Measurements from ENCODE around the gene COG1. TPM values are rescaled to one million over a fixed set of nuclear protein-coding genes. Genes with fewer than 3 reads are reported as not detected.

The COG1 gene
- polyA plus RNA-seq, 1 of the 3 experiments (the other 2 are of a cell fraction) = 52.8 TPM

GRCh38 chr17:73187203-73187769 lies 5.6 kb upstream of the COG1 start:
- ChIA-PET CTCF (interaction anchor here (1.0 to 14.9 kb wide), 5 partner anchors 8 to 630 kb away, joined by 5 to 501 read pairs (median 43); no protein-coding TSS in a partner anchor), POLR2A (no interaction called here)
- no peaks in the 10 kb centered on the region for H3K9me3 ChIP-seq
- H3K36me3 ChIP-seq (replicated peaks in 1 of 2; ENCODE audit: control insufficient read depth in 1 of 2, insufficient read depth in 2 of 2, low read length in 1 of 2) = no peaks in the 10 kb centered on the region
- H3F3A ChIP-seq (replicated peaks; ENCODE audit: insufficient read depth) = peaks cover 7% of the 10 kb centered on the region
- no peak overlapping the region for H3K9ac ChIP-seq
- no peak overlapping the region for H3K27ac ChIP-seq (ENCODE audit: low read depth in 2 of 2, low read length in 1 of 2)
- WGBS (ENCODE audit: low lambda C conversion rate) = 80% methylated on average over 9 of the region's 9 CpGs
- H3K4me1 ChIP-seq (ENCODE audit: control insufficient read depth in 1 of 2, insufficient read depth in 2 of 2, low read depth in 1 of 2, low read length in 1 of 2) = peaks cover 3 to 10% of the 10 kb centered on the region in 2 experiments; a peak in 1 of 4 replicates
- H3K9me2 ChIP-seq = no peaks in the 10 kb centered on the region
- H2AFZ ChIP-seq (ENCODE audit: low read depth) = no peak overlapping the region
- H4K20me1 ChIP-seq (ENCODE audit: insufficient read depth) = no peaks in the 10 kb centered on the region
- TF ChIP-seq REST (IDR thresholded peaks at IDR 0.05; ENCODE audit: low read depth, low read length) = no peak
- no peak for TF ChIP-seq SIN3A (IDR thresholded peaks at IDR 0.05; ENCODE audit: borderline replicate concordance, low read depth, low read length)
- no peak for TF ChIP-seq MAX (IDR thresholded peaks at IDR 0.05; ENCODE audit: low read depth)
- TF ChIP-seq RXRA (IDR thresholded peaks at IDR 0.05; ENCODE audit: borderline replicate concordance, low read depth) = no peak
- TF ChIP-seq EZH2phosphoT487 (IDR thresholded peaks at IDR 0.05; ENCODE audit: borderline replicate concordance, low read depth) = no peak
- no peak for TF ChIP-seq USF2 (IDR thresholded peaks at IDR 0.05; ENCODE audit: borderline replicate concordance, low read depth, low read length)
- TF ChIP-seq YY1 (IDR thresholded peaks at IDR 0.05; ENCODE audit: low read depth) = no peak
- no peak for TF ChIP-seq TAF1 (IDR thresholded peaks at IDR 0.05; ENCODE audit: borderline replicate concordance, low read depth, low read length)
- TF ChIP-seq JUND (IDR thresholded peaks at IDR 0.05) = no peak
- no peak for TF ChIP-seq PBX3 (IDR thresholded peaks at IDR 0.05)
- TF ChIP-seq MEF2A (IDR thresholded peaks at IDR 0.05; ENCODE audit: borderline replicate concordance, low read depth) = no peak
- TF ChIP-seq FOSL2 (IDR thresholded peaks at IDR 0.05; ENCODE audit: borderline replicate concordance, low read depth) = no peak
- H3K4me3 ChIP-seq (ENCODE audit: low read depth in 2 of 2, low read length in 1 of 2) = no peak overlapping the region
- no peak for DNase-seq
- H3K27me3 ChIP-seq (ENCODE audit: insufficient read depth) = no peaks in the 10 kb centered on the region
- H3K79me2 ChIP-seq (ENCODE audit: insufficient read depth) = no peaks in the 10 kb centered on the region
- no peak overlapping the region for H3K4me2 ChIP-seq
